Gastroesophageal sphincter (tissue), 3 donors: ENCODE measurements around the gene GNA14.

Experiments
- CTCF ChIP-seq, 4 experiments: fragments of 200-600 bp in 2 of 4; fragments of 450-650 bp in 2 of 4; sonication (generic) in 1 of 4; IDR thresholded peaks; one replicate each; pipeline ENCODE4 v1.5.1; 2017 to 2019; ENCODE audit warnings: antibody characterized with exemption in 4 of 4, mild to moderate bottlenecking in 2 of 4, moderate library complexity in 2 of 4
- POLR2A ChIP-seq, 2 donors: fragments of 450-650 bp; IDR thresholded peaks; one replicate each; pipeline ENCODE4 v1.6.1; 2017; ENCODE audit warnings: antibody characterized with exemption in 2 of 2, mild to moderate bottlenecking in 2 of 2, moderate library complexity in 1 of 2
- POLR2AphosphoS5 ChIP-seq: sonication (generic); formaldehyde crosslinking; IDR thresholded peaks from one replicate; pipeline ENCODE4 v1.6.1; 2017; ENCODE audit warnings: antibody characterized with exemption

- TF ChIP-seq CTCF (IDR thresholded peaks at IDR 0.05) (no peak), POLR2A (IDR thresholded peaks at IDR 0.05) (no peak), POLR2AphosphoS5 (no peak)
Measured at GRCh38 chr9:77659926-77660325, 11.8 kb upstream of the GNA14 start.
